PFSK-1 (cell line): Measurements from ENCODE around the gene FAM24B.

ENCODE experiments used
- SIN3A ChIP-seq: IDR thresholded peaks from 2 replicates; pipeline ENCODE4 v1.6.1; 2012; ENCODE audit warnings: mild to moderate bottlenecking, low read length, moderate library complexity, borderline replicate concordance; ENCODE audit not compliant: insufficient read depth
- TF ChIP-seq, protein P1 (sequence below), 2 experiments: IDR thresholded peaks; 2 replicates each; pipeline versions ENCODE4 v1.6.1 to v1.8.0; 2011 to 2012; ENCODE audit warnings: low read depth in 2 of 2, low read length in 2 of 2, control low read depth in 1 of 2, inconsistent platforms in 1 of 2, mild to moderate bottlenecking in 1 of 2, moderate library complexity in 1 of 2; ENCODE audit not compliant: insufficient read depth in 1 of 2

- TF ChIP-seq, protein P1, sequence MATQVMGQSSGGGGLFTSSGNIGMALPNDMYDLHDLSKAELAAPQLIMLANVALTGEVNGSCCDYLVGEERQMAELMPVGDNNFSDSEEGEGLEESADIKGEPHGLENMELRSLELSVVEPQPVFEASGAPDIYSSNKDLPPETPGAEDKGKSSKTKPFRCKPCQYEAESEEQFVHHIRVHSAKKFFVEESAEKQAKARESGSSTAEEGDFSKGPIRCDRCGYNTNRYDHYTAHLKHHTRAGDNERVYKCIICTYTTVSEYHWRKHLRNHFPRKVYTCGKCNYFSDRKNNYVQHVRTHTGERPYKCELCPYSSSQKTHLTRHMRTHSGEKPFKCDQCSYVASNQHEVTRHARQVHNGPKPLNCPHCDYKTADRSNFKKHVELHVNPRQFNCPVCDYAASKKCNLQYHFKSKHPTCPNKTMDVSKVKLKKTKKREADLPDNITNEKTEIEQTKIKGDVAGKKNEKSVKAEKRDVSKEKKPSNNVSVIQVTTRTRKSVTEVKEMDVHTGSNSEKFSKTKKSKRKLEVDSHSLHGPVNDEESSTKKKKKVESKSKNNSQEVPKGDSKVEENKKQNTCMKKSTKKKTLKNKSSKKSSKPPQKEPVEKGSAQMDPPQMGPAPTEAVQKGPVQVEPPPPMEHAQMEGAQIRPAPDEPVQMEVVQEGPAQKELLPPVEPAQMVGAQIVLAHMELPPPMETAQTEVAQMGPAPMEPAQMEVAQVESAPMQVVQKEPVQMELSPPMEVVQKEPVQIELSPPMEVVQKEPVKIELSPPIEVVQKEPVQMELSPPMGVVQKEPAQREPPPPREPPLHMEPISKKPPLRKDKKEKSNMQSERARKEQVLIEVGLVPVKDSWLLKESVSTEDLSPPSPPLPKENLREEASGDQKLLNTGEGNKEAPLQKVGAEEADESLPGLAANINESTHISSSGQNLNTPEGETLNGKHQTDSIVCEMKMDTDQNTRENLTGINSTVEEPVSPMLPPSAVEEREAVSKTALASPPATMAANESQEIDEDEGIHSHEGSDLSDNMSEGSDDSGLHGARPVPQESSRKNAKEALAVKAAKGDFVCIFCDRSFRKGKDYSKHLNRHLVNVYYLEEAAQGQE (IDR thresholded peaks at IDR 0.05; ENCODE audit: insufficient read depth in 1 of 2, low read depth in 2 of 2, low read length in 2 of 2): no peak
- no peak for TF ChIP-seq SIN3A
Observed at GRCh38 chr10:122856902-122857301, 22.5 kb downstream of the FAM24B start.
